ENCODE results near the gene SLC39A7.

GRCh38 chr6:33236852-33237251 lies 36.2 kb downstream of the SLC39A7 start:
- TF ChIP-seq EEA1 (CRISPR knock-in tag; IDR thresholded peaks at IDR 0.05; ENCODE audit: borderline replicate concordance) (no peak), ZNF143 (CRISPR knock-in tag; IDR thresholded peaks at IDR 0.05) (no peak), SKI (IDR thresholded peaks at IDR 0.05; ENCODE audit: partially characterized antibody) (no peak), RXRA (CRISPR knock-in tag; IDR thresholded peaks at IDR 0.05) (no peak), EZH2 (conservative IDR thresholded peaks at IDR 0.05; ENCODE audit: low read depth, low read length) (no peak)
